GM12873 (cell line): ENCODE data around the gene AKT1.

Experiments
- CTCF ChIP-seq: IDR thresholded peaks from 2 replicates; pipeline ENCODE4 v1.5.1; 2012; ENCODE audit warnings: low read depth, mild to moderate bottlenecking, moderate library complexity, low read length, control low read depth; ENCODE audit not compliant: insufficient read depth; ENCODE audit errors: missing control alignments

AKT1 gene

GRCh38 chr14:104774453-104775072 lies 21.0 kb downstream of the AKT1 start:
- no peak for TF ChIP-seq CTCF

DNA sequence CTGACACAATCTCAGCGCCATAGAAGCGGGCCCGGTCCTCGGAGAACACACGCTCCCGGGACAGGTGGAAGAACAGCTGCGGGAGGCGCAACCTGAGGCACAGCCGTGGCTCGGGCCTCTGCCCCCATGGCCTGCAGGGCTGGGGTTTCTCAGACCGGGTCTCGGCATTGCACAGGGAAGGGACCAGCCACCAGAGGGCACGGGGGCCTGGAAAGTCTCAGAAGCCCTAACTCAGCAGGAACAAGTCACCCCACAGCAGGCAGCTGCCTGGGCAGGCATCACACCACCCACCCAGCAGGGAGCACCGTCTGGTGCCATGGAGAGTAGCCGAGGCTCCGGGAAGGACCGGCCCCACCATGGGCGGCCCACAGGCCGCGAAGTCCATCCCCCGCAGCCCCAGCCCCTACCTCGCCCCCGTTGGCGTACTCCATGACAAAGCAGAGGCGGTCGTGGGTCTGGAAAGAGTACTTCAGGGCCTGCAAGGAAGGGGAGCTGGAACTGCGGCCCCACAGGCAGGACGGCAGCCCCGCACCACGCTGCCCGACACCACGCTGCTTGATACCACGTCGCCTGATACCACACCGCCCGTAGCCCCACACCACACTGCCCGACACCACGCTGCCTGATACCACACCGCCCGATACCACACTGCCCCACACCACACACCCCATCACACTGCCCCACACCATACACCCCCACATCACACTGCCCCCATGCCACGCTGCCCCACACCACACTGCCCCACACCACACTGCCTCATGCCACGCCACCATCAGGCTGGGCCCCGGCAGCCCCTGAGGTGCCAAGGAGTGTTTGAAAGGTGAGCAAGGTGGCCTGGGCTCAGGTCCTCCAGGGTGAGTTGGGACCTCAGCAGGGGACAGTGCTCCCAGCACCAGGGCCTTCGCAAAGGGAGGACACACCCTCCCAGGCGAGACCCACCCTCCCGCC lies 21.8 kb downstream of the AKT1 start:
- no peak for TF ChIP-seq CTCF

- no peak for TF ChIP-seq CTCF
These were observed 22.6 kb downstream of the AKT1 start for GRCh38 chr14:104772707-104773504.

DNA sequence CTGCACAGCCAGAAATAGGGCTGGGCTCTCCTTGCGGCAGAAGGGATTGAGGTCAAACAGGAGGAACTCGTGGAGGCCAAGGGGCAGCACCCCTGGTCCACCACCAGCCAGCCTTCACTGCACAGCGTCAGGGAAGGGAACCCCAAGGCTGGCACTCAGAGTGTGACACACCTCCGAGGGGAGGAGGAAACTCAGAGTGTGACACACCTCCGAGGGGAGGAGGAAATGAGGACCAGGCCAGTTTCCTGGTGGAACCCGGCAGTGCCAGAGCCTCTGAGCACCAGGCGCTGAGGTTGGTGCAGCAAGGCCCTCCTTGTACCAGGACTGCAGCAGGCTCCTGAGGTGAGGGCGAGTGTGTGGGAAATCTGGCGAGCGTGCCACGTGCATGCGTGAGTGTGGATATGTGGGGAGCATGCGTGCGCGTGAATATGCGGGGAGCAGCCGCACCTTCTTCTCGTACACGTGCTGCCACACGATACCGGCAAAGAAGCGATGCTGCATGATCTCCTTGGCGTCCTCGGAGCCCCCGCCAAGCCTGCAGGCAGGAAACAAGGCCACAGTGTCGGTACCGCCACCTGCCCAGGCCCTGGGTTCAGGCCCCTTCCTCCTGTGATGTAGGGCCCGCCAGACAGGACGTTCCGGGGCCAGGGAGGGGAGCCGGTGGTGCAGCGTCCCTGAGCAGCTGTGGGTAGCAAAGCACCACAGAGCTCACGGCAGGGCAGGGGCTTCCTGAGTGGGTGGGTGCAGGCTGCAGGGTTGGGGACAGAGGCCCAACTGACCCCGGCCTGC lies 23.4 kb downstream of the AKT1 start:
- TF ChIP-seq CTCF: no peak

- no peak for TF ChIP-seq CTCF
These were observed 24.2 kb downstream of the AKT1 start for GRCh38 chr14:104771374-104771773.

- peak; percentile 85 for TF ChIP-seq CTCF
These were observed 24.7 kb downstream of the AKT1 start for GRCh38 chr14:104770851-104771272.
